Stimulated activated CD8-positive, alpha-beta memory T cell treated with anti-CD3 and anti-CD28 coated beads, Interleukin-15, amount 100 ng/mL, for 48 hours (primary cell): Measurements from ENCODE around the gene ZG16.
"Not testable (repeated sequence)": the region's sequence is repeated elsewhere in the genome, so short reads cannot be mapped to it uniquely, and the experiment has no call there.

Experiments
- DNase-seq, 2 donors: peaks; one replicate each; pipeline ENCODE4 v3.0.0-alpha.2; 2020; ENCODE audit warnings: low read depth in 2 of 2

ZG16 gene

GRCh38 chr16:29784901-29785500 is 6.9 kb downstream of the ZG16 start:
- DNase-seq = peak; percentile 53 to 64

GRCh38 chr16:29787155-29787554 is 9.1 kb downstream of the ZG16 start:
- not testable (repeated sequence) for DNase-seq

- no peak for DNase-seq
These were observed 11.7 kb downstream of the ZG16 start for GRCh38 chr16:29789775-29790182.

- DNase-seq = peak; percentile 100
These were observed 12.3 kb downstream of the ZG16 start, which contains the start of gene KIF22 for GRCh38 chr16:29790183-29790948. TSS of gene KIF22 (plus strand) at chr16:29790751. CDS start at chr16:29790760, 9 bp downstream.

- DNase-seq = no peak
These were observed 13.1 kb downstream of the ZG16 start for GRCh38 chr16:29790949-29791844.

- DNase-seq = no peak
These were observed 14.1 kb downstream of the ZG16 start for GRCh38 chr16:29791845-29792807.

GRCh38 chr16:29793153-29793552 is 15.1 kb downstream of the ZG16 start:
- DNase-seq = not testable (repeated sequence)

GRCh38 chr16:29794231-29794710 is 16.2 kb downstream of the ZG16 start:
- no peak for DNase-seq

GRCh38 chr16:29802416-29802935 is 24.4 kb downstream of the ZG16 start:
- DNase-seq = no peak

- no peak for DNase-seq
These were observed 26.0 kb downstream of the ZG16 start for GRCh38 chr16:29804020-29804419.

GRCh38 chr16:29804455-29805231 is 26.6 kb downstream of the ZG16 start:
- DNase-seq = no peak

- peak; percentile 95 to 98 for DNase-seq
These were observed 27.4 kb downstream of the ZG16 start for GRCh38 chr16:29805232-29806098.

- no peak for DNase-seq
These were observed 28.1 kb downstream of the ZG16 start, which contains the start of gene MAZ for GRCh38 chr16:29806099-29806579. TSS of gene MAZ (plus strand) at chr16:29806529. CDS start at chr16:29806702, 173 bp downstream.

- DNase-seq = peak in 1 of 2 donors; percentile 58
These were observed 28.8 kb downstream of the ZG16 start for GRCh38 chr16:29806641-29807425.

GRCh38 chr16:29807426-29808218 is 29.6 kb downstream of the ZG16 start:
- DNase-seq = peak; percentile 88 to 90

GRCh38 chr16:29808219-29808900 is 30.3 kb downstream of the ZG16 start:
- no peak for DNase-seq
